GM21737 (cell line): ENCODE results near the gene PDE5A.

Experiments used
- ATAC-seq: cut with Tn5 transposase; IDR thresholded peaks from one replicate; pipeline ENCODE4 v1.9.1; 2021; ENCODE audit warnings: mild to moderate bottlenecking, moderate library complexity; ENCODE audit not compliant: unreplicated experiment

Gene PDE5A

DNA sequence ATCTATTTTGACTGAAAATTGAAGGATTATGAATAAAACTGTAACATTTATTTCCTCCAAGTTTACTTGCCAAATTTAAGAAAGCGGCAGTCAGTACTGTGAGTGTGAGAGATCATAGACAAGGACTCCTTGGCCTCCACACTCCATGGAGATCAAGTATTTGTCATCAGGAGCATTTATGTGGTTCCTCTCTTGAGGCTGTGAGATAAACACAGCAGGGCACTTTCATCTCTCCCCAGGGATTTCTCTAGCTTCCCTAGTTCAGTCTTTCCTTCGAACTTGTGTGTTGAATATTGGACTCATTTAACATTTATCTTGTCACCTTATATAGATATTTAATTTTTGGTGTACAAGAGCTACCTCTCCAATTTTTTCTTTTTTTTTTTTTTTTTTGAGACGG lies 40.8 kb downstream of the PDE5A start:
- no peak for ATAC-seq

DNA sequence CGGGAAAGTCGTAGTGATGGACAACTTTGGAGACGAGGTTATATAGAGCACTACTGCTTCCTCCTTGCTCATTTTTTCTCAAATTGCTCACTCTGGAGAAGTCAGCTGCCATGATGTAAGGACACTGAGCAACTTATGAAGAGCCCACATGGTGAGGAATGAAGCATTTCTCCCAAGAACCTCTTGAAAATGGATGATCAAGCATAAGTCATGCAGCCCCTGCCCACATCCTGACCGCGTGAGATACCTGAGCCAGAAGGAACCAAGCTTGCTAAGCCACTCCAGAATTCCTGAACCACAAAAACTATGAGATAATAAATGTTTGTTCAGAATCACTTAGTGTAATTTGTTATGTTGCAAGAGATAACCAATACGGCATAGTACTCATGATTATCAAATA lies 42.8 kb downstream of the PDE5A start:
- ATAC-seq: no peak

DNA sequence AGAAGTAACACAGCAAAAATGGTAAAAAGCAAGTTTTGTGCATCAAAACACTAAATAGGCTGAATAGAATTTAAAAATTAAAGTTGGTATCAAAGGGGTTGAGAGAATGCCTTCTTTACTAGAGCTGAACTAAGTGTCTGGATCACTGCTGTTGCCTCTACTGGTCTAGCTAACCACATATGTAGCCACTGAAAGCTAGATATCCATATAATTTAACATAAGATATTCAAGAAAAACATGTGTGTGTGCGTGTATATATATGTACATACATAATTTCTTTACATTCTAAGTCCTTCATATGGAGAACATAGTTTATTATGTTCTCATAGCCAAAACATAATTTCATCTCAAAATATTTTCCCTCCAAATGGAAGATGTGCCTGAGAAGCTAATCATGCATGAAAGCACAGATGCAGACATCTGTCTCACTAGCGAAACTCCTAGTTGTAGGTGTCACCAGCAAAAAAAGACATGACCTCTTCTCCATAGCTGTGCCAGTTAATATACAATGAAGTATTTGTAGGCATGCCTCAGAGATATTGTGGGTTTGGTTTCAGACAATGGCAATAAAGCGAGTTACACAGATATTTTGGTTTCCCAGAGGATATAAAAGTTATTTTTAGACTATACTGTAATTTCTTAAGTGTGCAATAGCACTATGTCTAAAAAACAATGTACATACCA lies 47.3 kb downstream of the PDE5A start:
- no peak for ATAC-seq

DNA sequence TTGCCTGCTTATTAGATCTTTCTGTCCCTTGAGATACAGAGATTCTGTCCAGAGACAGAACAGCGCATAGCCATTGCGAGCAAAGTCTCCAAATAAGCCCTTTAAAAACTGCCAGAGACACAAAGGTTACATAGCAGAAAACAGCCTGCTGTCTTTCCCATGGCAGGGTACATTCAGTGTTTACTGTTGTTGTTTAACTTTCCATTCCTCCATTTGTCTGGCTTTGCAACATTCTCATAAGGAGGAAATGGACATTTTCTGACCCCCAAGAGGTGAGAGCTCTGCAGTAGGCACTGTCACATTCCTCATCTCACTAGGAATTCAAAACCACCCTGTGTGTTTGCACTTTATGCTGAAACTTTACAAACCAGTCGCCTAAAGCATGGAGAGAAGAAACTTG lies 48.3 kb downstream of the PDE5A start:
- no peak for ATAC-seq

DNA sequence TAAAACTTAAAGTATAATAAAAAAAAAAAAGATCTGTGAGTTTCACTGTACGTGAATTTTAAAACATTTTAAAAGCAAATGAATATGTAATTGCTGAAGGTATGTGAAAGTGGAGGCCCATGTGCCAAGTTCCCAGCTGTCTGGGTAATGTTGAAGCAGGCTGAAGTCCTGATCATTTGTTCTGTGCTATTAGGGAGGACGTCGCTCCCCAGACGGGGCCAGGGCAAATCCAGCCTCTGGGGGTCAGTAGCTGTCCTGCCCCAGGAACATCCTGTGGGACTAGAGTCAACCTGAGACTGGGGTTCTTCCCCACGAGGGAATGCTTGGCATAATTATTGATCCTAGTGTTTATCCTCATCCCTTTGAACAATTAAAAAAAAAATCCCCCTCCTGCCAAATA lies 48.8 kb downstream of the PDE5A start:
- ATAC-seq: no peak

DNA sequence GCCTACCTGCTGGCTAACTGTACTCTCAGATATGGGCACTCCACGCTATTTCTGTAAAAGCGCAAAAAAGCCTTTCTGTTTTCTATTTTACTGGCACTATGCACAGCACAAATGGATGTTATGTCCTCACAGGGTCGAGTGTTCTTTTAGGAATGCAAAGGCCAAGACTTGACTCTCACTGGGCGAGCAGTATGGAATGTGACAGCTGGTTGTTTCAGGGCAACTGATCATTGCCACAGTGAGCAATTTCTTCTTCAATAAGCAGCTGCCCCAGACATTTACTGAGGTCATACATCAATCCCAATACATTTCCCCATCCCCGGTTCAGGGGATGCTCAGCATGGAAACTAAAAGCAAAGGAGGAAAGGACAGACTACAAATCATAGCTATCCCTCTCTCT lies 58.2 kb downstream of the PDE5A start:
- ATAC-seq: no peak

DNA sequence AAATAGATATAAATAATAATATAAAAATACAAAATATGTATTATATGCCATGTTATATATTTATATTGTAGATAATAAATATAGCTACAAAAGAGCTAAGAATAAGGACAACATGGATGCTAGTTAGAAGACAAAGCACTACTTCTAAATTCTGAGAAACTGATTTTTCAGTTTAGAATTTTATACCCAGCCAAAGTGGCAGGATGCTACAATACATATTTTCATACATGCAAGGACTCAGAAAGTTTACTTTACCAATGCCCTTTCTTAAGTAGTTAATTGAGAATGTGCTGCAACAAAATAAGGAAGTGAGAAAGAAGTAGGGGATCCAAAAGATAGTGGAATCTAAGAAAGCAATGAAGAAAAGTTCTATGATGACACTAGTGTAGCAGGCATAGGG lies 64.5 kb downstream of the PDE5A start:
- ATAC-seq: no peak

DNA sequence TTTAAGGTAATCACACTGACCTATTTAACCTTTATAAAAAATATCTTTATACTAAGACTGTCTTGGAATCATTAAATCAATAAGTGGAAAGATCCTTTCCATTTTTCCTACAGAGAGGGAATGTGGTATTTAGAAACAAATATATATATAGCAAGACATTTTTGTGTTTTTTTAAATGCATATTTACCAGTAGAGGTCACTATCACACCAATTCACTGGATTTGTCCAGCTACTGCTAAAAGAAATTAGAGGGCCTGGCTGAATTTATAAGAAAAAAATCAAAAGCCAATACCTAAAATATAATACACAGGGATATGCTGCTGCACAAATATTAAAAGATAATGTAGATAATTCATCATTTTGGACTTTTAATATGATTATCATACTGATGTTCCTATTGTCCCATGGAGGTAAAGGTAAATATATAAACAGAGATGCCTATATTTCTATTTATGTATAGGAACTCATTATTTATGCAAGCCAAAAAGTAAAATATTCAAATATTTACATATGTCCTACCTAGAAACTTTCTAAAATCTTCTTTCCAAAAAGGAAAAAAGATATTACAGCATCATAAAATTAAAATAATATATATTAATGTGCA lies 69.5 kb downstream of the PDE5A start:
- no peak for ATAC-seq

DNA sequence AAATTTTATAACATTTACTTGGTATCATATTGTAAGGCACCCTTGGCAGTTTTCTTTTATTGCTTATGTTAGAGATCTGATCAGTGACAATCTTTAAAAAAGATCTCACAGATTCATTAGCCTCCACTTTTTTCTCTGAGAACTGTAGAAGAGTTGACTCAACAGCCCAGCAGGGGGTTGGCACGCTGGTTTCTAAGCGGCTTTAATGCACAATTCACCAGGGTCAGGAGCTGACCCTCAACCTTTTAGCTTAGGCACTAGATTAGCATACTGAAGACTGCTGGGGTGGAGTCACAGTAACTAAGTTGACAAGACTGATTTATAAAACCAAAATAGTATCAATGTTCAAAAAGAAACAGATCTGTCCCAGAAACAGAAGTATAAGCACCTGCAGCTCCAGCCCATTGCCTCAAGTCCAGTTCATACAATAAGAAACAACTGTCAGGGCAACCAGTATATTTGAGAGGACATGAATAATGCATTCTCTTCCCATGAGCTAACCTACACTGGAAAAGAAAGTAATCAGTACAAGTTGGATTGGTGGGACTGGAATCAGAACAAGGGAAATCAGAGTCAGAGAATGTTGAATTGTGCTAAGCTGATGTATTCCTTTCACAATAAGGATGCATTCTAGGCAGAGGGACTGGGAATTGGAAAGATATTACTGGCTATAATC lies 77.6 kb downstream of the PDE5A start:
- no peak for ATAC-seq

DNA sequence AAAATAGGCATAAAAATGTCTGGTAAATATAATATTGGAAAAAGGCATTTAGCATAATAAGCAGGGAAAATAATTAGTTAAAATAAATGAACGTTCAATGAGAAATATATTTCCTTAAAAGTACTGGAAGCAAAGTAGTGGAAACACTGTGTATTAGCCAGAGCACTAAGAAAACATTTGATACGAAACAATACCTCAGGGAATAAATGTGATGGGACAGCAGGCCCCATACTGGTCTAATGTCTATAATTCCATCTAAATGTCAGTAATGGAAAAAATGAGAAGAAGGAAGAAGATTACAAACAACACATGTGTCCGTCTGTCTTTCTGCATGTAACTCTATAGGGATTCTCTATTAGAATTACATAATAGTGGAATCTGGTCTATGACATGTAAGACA lies 79.0 kb downstream of the PDE5A start:
- no peak for ATAC-seq

DNA sequence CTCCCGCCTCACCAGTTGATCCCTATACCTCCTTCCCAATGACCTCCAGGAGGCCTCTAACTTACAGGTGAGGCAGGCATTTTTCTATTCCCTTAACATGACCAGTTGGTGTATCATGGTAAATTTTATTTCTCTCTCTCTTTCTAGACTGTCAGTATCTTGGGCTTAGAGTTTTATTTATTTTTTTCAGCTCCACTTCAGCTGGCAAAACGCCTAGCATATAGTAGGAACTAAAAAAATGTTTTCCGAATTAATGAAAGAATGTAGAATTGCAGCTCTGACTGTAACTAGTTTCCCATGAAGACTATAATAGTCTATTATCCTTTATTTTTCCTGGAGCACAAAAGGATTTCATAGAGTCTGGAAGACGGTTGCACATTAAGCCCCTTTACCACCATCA lies 84.8 kb downstream of the PDE5A start:
- no peak for ATAC-seq

DNA sequence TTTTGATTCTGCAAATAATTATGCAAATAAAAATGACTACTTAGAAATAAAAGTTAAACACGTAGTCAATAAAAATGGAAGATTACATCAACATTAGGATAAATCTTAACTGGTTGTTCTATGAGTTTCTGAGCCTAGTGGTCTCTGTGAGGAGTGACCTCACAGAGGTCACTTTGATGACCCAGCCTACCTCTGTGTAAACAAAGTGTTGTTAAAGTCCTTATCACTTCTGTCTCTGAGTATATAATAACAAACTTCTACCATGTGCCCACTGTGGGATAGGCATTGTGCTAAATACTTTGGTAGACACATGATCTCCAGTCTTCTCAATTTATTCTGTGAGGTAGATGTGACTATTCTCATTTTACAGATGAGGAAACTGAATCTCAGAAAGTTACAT lies 85.4 kb downstream of the PDE5A start:
- no peak for ATAC-seq

DNA sequence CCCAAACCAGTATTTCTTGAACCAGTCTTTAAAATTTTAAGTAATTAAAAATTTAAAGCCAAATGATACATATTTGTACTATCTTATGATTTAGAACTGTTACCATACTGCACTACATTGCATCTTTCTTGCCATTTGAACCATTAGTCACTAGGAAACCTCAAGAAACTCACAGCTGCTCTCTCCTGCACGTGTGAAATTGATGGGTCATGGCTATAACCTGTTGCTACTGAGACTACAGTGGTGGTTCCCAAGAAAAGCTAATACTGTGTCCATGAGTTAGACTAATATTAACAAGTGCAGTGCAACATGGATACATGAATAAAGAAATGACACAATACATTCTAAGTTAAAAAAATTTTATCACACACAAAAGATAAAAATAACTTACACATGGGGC lies 88.4 kb downstream of the PDE5A start:
- no peak for ATAC-seq

DNA sequence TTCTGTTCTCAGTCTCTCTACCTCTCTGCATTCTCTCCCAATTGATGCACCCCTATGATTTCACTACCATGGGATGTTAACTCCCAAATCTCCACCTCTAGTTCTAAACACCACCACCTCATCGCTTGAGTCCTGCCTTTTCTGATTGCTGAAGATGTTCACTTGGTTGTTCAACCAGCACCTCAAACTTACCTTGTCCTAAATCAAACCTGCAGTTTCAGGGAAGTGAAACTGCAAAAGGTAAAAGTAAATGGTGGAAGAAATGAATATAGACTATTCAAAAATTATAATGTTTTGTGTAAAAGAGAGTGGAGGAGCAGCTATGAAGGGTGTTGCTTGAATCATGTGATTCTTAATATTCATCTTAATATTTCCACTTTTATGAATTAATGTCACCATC lies 91.0 kb downstream of the PDE5A start:
- ATAC-seq: no peak

DNA sequence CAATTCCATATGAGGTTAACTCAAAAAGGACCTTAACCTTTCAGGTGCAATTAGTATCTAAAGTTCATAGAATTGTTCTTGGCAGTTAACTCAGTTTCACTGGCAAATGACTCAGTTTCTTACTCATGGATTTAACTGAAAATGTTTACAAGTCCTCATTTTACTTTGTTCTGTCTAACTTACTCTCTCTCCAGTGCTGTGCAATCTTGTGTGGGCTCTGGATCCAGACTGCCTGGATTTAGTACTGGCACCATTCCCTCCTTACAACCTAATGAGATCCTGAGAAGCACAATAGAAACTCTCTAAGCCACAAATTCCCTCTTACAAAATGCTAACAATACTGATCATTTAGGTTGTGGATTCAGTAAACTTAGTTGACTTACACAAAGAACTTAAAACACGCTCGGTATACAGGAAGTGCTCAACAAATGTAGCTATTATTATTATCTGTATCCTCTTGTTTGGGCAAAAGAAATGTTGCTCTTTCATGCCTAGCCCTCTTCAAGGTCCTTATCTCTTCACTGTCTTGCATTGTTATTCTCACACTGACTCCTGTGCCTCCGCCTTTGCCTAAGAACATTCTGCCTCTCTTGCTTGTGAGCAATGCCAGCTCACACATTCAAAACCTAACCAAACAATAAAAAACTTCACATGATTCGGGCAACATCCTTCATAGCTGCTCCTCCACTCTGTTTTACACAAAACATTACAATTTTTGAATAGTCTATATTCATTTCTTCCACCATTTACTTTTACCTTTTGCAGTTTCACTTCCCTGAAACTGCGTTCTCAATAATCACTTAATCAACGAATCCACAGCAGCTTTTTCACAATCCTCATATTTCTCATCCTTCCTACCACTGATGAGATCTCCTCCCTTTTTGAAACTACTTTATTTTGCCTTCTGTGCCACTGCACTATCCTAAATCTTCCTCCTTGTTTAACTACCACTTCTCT lies 91.8 kb downstream of the PDE5A start:
- ATAC-seq: no peak

DNA sequence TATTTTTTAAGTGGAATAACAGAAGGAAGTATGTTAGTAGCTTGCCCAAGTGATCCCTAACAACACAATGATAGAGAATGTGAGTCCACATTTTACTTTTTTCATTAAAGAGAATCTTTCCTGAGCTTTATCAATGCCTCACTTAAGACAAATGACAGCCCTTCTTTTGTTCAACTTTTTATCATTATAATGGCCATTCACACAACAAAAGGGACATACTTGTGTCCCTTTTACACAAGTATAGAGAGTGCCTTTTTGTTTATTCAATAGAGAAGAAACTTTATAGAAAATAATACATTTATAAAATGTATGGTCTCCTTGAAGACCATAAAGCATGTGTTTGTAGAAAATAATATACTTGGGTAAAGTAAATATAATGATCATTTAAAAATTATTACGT lies 96.3 kb downstream of the PDE5A start:
- no peak for ATAC-seq

DNA sequence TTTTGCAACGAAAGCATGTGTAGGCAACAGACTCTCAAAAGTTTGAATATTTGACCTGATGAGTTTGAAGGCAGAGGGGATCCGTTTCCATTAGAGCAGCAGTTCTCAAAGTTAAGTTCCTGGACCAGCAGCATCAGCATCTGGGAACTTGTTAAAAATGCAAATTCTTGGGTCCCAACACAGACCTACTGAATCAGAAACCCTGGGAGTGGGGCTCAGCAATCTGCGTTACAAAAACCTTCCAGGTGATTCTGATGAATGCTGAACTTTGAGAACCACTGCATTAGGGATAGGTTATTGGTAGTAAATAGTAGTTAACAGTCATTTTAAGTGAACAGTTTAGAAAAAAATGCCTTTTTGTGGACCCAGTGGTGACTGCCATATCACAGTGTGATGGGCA lies 98.8 kb downstream of the PDE5A start:
- no peak for ATAC-seq

DNA sequence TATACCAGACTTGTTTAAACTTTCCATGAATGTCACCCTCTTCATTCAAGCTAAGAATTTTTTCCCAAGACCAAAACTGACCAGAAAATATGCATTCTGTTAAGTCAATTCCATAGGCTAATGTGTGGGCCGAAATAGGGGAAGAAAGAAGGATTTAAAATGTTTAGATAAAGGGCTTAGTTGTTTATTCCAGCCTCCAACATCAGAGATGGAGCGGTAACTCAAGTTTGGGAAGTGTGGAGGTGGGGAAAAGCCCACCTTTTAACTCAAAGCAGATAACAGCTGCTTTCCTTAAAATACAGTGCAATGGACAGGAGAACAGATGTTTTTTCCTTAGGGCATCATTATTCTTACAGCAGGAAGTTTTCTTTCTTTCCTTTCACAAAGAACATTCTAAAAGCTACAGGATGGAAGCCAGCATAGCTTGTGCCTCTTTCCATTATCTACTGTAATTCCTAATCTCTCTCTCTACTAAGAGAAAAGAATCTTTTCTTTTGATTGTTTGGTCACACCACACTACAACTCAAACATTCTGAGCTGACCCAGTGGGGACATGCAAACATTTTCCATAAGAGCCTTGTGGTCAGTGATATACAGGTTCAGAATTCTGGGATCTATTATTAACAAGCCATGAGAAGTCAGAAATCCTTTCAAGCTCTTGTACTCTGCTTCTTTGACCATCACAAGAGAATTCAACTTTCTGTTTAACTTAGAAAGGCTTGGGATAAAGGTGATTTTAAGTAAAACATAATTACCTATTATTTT lies 101.6 kb downstream of the PDE5A start:
- ATAC-seq: no peak

DNA sequence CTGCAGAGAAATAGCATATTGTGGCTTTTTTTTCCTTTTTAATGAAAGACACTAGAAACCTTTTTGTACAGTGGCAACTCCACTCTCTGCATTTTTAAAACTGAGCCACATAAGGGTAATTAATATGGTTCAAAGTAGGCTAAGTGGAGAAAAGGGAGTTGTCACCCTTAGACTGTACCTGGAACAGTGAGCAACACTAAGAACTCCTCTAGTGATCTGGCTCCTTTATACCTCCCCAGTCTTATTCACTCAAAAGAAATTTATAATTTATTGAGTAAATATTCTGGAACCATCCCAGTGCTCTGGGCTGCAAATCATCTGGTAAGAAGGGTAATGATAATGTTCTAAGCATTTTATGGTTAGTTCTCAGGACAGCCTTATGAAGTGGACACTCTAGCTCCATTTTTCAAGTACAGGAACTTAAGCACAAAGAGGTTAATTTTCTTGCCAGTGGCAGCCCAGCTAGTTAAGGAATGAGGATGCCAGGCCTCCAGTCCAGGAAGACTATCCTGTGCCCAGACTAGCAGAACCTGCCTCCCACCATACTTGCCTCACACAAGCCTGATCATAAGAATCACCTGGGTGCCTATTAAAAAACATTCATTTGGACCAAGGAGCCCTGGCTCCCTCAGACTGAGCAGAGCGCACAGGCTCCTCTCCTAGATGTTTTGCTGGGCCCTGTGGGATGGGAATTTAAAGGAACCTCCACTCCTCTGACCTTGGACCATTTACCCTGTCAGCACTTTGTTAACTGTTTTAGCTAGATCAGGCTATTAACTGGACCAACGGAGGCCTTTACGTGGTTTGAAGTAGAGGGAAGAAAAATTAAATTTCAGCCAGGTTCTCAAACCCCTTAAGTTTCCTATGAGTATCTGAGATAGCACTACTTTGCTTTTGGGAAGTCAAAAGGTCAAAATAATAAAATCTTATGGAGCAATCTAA lies 102.6 kb downstream of the PDE5A start:
- ATAC-seq: no peak
